Measurements from ENCODE around the gene PIK3CB.
"Not testable (repeated sequence)": the region's sequence is repeated elsewhere in the genome, so short reads cannot be mapped to it uniquely, and the experiment has no call there.

Gene PIK3CB

GRCh38 chr3:138835397-138835757, 649 bp upstream of the PIK3CB start:
- peak overlapping the region; percentile 46 for H3K4me3 ChIP-seq (ENCODE audit: control insufficient read depth, low read depth, low read length)
- TF ChIP-seq, protein P1, sequence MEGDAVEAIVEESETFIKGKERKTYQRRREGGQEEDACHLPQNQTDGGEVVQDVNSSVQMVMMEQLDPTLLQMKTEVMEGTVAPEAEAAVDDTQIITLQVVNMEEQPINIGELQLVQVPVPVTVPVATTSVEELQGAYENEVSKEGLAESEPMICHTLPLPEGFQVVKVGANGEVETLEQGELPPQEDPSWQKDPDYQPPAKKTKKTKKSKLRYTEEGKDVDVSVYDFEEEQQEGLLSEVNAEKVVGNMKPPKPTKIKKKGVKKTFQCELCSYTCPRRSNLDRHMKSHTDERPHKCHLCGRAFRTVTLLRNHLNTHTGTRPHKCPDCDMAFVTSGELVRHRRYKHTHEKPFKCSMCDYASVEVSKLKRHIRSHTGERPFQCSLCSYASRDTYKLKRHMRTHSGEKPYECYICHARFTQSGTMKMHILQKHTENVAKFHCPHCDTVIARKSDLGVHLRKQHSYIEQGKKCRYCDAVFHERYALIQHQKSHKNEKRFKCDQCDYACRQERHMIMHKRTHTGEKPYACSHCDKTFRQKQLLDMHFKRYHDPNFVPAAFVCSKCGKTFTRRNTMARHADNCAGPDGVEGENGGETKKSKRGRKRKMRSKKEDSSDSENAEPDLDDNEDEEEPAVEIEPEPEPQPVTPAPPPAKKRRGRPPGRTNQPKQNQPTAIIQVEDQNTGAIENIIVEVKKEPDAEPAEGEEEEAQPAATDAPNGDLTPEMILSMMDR (IDR thresholded peaks at IDR 0.05; ENCODE audit: control insufficient read depth, insufficient read depth, low read depth, low read length, missing control alignments): no peak
- DNase-seq (ENCODE audit: low read depth): no peak

- DNase-seq (ENCODE audit: low read depth): no peak
- H3K4me3 ChIP-seq (ENCODE audit: control insufficient read depth, low read depth, low read length): peak overlapping the region; percentile 73
- TF ChIP-seq, protein P1 (IDR thresholded peaks at IDR 0.05; ENCODE audit: control insufficient read depth, insufficient read depth, low read depth, low read length, missing control alignments): no peak
These were observed 681 bp downstream of the PIK3CB start for GRCh38 chr3:138833899-138834595.

GRCh38 chr3:138832473-138833057, 2.2 kb downstream of the PIK3CB start:
- not testable (repeated sequence) for H3K4me3 ChIP-seq (ENCODE audit: control insufficient read depth, low read depth, low read length); DNase-seq (ENCODE audit: low read depth)

GRCh38 chr3:138829886-138830510, 4.7 kb downstream of the PIK3CB start:
- H3K4me3 ChIP-seq (ENCODE audit: control insufficient read depth, low read depth, low read length): no peak overlapping the region
- TF ChIP-seq, protein P1 (IDR thresholded peaks at IDR 0.05; ENCODE audit: control insufficient read depth, insufficient read depth, low read depth, low read length, missing control alignments): no peak
- DNase-seq (ENCODE audit: low read depth): no peak

DNA sequence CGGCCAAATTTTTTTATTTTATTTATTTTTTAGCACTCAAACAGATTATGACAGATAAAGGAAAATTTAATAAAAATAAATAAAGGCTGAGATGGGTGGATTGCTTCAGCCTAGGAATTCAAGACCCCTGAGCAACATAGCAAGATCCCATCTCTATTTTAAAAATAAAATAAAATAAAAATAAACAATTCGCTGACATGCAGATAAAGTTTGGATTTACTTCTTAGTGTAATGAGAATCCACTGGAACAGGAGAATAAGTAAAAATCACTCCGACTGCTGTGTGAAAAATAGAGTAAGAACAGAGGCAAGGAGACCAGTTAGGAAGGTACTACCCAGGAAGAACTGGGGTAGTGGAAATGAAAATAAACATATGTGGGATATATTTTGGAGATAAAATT, 5.6 kb downstream of the PIK3CB start:
- no peak for DNase-seq (ENCODE audit: low read depth)
- TF ChIP-seq, protein P1 (IDR thresholded peaks at IDR 0.05; ENCODE audit: control insufficient read depth, insufficient read depth, low read depth, low read length, missing control alignments): no peak
- no peak overlapping the region for H3K4me3 ChIP-seq (ENCODE audit: control insufficient read depth, low read depth, low read length)

- TF ChIP-seq, protein P1 (IDR thresholded peaks at IDR 0.05; ENCODE audit: control insufficient read depth, insufficient read depth, low read depth, low read length, missing control alignments): no peak
- DNase-seq (ENCODE audit: low read depth): no peak
- H3K4me3 ChIP-seq (ENCODE audit: control insufficient read depth, low read depth, low read length): no peak overlapping the region
These were observed 7.5 kb downstream of the PIK3CB start for GRCh38 chr3:138827222-138827621.

- TF ChIP-seq, protein P1 (IDR thresholded peaks at IDR 0.05; ENCODE audit: control insufficient read depth, insufficient read depth, low read depth, low read length, missing control alignments): no peak
- no peak for DNase-seq (ENCODE audit: low read depth)
- H3K4me3 ChIP-seq (ENCODE audit: control insufficient read depth, low read depth, low read length): no peak overlapping the region
These were observed 9.4 kb downstream of the PIK3CB start for GRCh38 chr3:138825336-138825735.

All from AG09309 (cell line).